Neural cell (in vitro differentiated cells): ENCODE results near the gene NRP1.

Experiments used
- CTCF ChIP-seq: fragments of 450-650 bp; IDR thresholded peaks from 2 replicates; pipeline ENCODE4 v1.5.1; 2014; ENCODE audit warnings: antibody characterized with exemption, mild to moderate bottlenecking, moderate library complexity; ENCODE audit not compliant: poor library complexity, severe bottlenecking
- EP300 ChIP-seq: fragments of 450-650 bp; conservative IDR thresholded peaks from 2 replicates; pipeline ENCODE4 v1.6.1; 2014; ENCODE audit warnings: antibody characterized with exemption, mild to moderate bottlenecking, moderate library complexity; ENCODE audit not compliant: poor library complexity, severe bottlenecking
- REST ChIP-seq: IDR thresholded peaks from 2 replicates; pipeline ENCODE4 v1.6.1; 2012; ENCODE audit warnings: borderline replicate concordance

DNA sequence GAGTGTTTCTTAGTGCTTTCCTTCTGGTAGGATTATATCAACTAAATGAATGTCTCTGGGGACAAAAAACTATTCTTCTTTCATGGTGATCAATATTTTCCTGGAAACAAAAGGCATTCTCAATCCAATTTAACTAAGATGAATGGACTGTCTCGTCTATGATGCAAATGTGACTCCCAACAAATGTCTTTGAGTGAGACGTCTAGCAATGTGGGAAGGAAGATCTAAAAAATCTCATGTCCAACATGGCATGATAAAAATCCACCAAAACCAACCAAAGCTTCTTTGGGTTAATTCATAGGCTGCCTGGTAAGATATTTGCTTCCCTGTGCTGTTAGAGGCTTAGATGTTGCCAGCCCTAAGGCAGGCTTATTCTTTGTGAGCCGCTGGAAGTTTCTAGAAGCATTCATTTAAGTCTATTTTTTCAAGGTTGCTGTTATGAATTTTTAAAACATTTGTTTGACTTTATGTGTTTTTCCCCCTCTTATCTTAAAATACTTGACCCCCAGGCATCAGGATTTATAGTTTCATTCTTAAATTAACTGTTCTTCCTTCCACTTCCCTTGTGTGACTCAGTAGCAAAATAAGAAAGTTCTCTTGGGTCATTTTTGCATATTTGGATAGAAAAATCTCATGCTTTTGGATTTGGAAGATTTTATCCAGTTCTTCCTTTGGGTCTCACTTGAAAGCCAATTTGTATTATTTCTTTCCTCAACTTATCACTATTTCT is 156.3 kb downstream of the NRP1 start:
- no peak for TF ChIP-seq CTCF
- TF ChIP-seq EP300: no peak
- TF ChIP-seq REST: no peak
